OCI-LY3 (cell line): ENCODE results near the gene ADD2.

Experiments used
- CTCF ChIP-seq: fragments of 200-600, 300-600 bp; sonication (generic); IDR thresholded peaks from 2 replicates; pipeline ENCODE4 v1.5.1; 2014; ENCODE audit warnings: antibody characterized with exemption, low read length, low read depth
- EZH2phosphoT487 ChIP-seq: fragments of 200-600 bp; shearing (Covaris generic); IDR thresholded peaks from 2 replicates; pipeline ENCODE4 v1.6.1; 2018; ENCODE audit warnings: antibody characterized with exemption, mixed run types, low read depth

DNA sequence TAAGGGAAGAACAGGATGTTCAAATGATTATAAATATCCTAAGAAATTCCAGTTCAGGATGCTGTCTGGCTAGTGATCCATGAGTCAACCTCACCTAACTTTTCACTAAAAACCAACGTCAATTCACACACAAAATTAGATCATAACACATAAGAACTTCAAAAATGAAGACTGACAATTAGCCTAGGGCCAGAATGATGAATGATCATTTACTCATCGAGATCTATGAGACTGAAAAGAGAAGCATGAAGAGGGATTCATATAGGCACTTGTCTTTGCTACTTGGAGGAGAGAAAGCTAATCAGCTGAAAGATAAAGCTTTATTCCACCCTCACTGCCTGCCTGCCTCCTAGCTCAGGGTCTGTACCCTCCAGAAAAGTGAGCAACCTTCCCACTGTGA lies 29.8 kb downstream of the ADD2 start:
- no peak for TF ChIP-seq CTCF
- TF ChIP-seq EZH2phosphoT487: no peak
